ENCODE measurements around the gene GALM. TPM values are rescaled to one million over a fixed set of nuclear protein-coding genes. Genes with fewer than 3 reads are reported as not detected.

GALM gene
- total RNA-seq, 1 experiment from 2014 or later: 10.0 TPM

GRCh38 chr2:38747007-38747424 lies 81.1 kb downstream of the GALM start:
- Histone ChIP-seq H2AK5ac (ENCODE audit: insufficient read length, low read length) (no peak overlapping the region), H3T11ph (ENCODE audit: low read length) (no peak overlapping the region), H3K9me3 (ENCODE audit: control insufficient read depth, low read depth, low read length) (no peaks in the 10 kb centered on the region), H3K79me1 (ENCODE audit: insufficient read depth, low read depth, low read length, poor library complexity, severe bottlenecking) (no peaks in the 10 kb centered on the region), H3K4ac (ENCODE audit: low read depth, low read length) (no peak overlapping the region), H2BK20ac (ENCODE audit: low read depth, low read length, poor library complexity, severe bottlenecking) (no peak overlapping the region), H3K18ac (ENCODE audit: insufficient read length, low read depth, low read length) (no peak overlapping the region), H2BK5ac (ENCODE audit: insufficient read length, low read length) (no peak overlapping the region), H3K27me3 (ENCODE audit: insufficient read depth, low read length) (no peaks in the 10 kb centered on the region), H3K4me1 (ENCODE audit: insufficient read depth, low read length) (no peaks in the 10 kb centered on the region), H2AFZ (ENCODE audit: low read length) (no peak overlapping the region), H4K8ac (replicated peaks; ENCODE audit: insufficient read length, low read depth, low read length) (no peak overlapping the region), H4K5ac (ENCODE audit: insufficient read length, low read depth, low read length) (no peak overlapping the region), H3K23ac (ENCODE audit: insufficient read length, low read depth, low read length) (no peak overlapping the region), H2BK12ac (ENCODE audit: insufficient read length, low read depth, low read length) (no peak overlapping the region), H3K9ac (ENCODE audit: extremely low read depth, insufficient read length, low read length) (no peak overlapping the region), H3K4me2 (ENCODE audit: insufficient read depth, insufficient read length, low read length) (peak overlapping the region; percentile 19), H3K79me2 (ENCODE audit: insufficient read depth, low read length) (peaks cover 20% of the 10 kb centered on the region), H2BK120ac (ENCODE audit: low read depth, low read length, poor library complexity, severe bottlenecking) (no peak overlapping the region), H4K20me1 (ENCODE audit: control insufficient read depth, insufficient read depth, insufficient read length) (no peaks in the 10 kb centered on the region), H2BK15ac (ENCODE audit: low read depth, low read length) (no peak overlapping the region), H3K14ac (ENCODE audit: insufficient read depth, low read length) (no peak overlapping the region), H3K23me2 (ENCODE audit: insufficient read length, low read depth, low read length, poor library complexity, severe bottlenecking) (peaks cover 5% of the 10 kb centered on the region), H3K27ac (ENCODE audit: insufficient read length, low read depth, low read length) (no peak overlapping the region), H3K56ac (ENCODE audit: insufficient read length, low read depth, low read length) (no peak overlapping the region), H4K91ac (ENCODE audit: insufficient read length, low read depth, low read length) (no peak overlapping the region)
- H3K4me1 Mint-ChIP-seq: peaks cover 39 to 40% of the 10 kb centered on the region in 2 experiments
- peaks cover 75 to 88% (median 79%) of the 10 kb centered on the region in 3 experiments for H3K36me3 Mint-ChIP-seq (ENCODE audit: insufficient read depth in 1 of 3, low read depth in 3 of 3)
- H3K4me3 Mint-ChIP-seq: peak overlapping the region; percentile 42 to 100; a peak in 4 of 5 replicates
- no peak for DNase-seq
- H3K27me3 Mint-ChIP-seq (ENCODE audit: low read depth): peaks cover 5% of the 10 kb centered on the region
- H3K9me3 Mint-ChIP-seq: peaks cover 3 to 6% of the 10 kb centered on the region in 2 experiments
- TF ChIP-seq, protein P1, sequence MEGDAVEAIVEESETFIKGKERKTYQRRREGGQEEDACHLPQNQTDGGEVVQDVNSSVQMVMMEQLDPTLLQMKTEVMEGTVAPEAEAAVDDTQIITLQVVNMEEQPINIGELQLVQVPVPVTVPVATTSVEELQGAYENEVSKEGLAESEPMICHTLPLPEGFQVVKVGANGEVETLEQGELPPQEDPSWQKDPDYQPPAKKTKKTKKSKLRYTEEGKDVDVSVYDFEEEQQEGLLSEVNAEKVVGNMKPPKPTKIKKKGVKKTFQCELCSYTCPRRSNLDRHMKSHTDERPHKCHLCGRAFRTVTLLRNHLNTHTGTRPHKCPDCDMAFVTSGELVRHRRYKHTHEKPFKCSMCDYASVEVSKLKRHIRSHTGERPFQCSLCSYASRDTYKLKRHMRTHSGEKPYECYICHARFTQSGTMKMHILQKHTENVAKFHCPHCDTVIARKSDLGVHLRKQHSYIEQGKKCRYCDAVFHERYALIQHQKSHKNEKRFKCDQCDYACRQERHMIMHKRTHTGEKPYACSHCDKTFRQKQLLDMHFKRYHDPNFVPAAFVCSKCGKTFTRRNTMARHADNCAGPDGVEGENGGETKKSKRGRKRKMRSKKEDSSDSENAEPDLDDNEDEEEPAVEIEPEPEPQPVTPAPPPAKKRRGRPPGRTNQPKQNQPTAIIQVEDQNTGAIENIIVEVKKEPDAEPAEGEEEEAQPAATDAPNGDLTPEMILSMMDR (conservative IDR thresholded peaks at IDR 0.05): no peak
- peak overlapping the region in 1 of 3 experiments; percentile 58; a peak in 2 of 7 replicates for H3K27ac Mint-ChIP-seq
- no CpG with 5 or more reads among the region's 4 CpGs for WGBS (ENCODE audit: extremely low coverage, insufficient read length, low lambda C conversion rate)

Data from H9 (cell line).